Stimulated activated CD8-positive, alpha-beta memory T cell treated with anti-CD3 and anti-CD28 coated beads, Interleukin-12 subunit alpha, Interleukin-12 subunit beta, amount 100 ng/mL, for 4 hours (primary cell): ENCODE results near the gene SNX32.
"Not testable (repeated sequence)": the region's sequence is repeated elsewhere in the genome, so short reads cannot be mapped to it uniquely, and the experiment has no call there.

ENCODE experiments used
- DNase-seq: peaks from one replicate; pipeline ENCODE4 v3.0.0-alpha.2; 2020; ENCODE audit warnings: low read depth

The SNX32 gene

GRCh38 chr11:65886826-65887722 lies 53.3 kb downstream of the SNX32 start:
- DNase-seq = no peak

- DNase-seq = no peak
Observed at GRCh38 chr11:65887723-65888162, 54.0 kb downstream of the SNX32 start.

GRCh38 chr11:65888163-65888814 lies 54.5 kb downstream of the SNX32 start, which contains the start of gene FIBP:
TSS of gene FIBP (minus strand) at chr11:65888471. CDS start at chr11:65888418, 53 bp downstream.
- peak; percentile 92 for DNase-seq

GRCh38 chr11:65890324-65891218 lies 56.8 kb downstream of the SNX32 start, which contains the start of gene CCDC85B:
TSS of gene CCDC85B (plus strand) at chr11:65890673. CDS start at chr11:65890784, 111 bp downstream.
- peak; percentile 98 for DNase-seq

GRCh38 chr11:65891219-65892136 lies 57.7 kb downstream of the SNX32 start:
- DNase-seq = no peak

GRCh38 chr11:65892137-65892540 lies 58.4 kb downstream of the SNX32 start:
- DNase-seq = not testable (repeated sequence)

GRCh38 chr11:65892661-65893317 lies 59.0 kb downstream of the SNX32 start:
- no peak for DNase-seq

GRCh38 chr11:65894034-65894591 lies 60.4 kb downstream of the SNX32 start:
- DNase-seq = no peak

GRCh38 chr11:65895482-65895981 lies 61.8 kb downstream of the SNX32 start:
- no peak for DNase-seq

GRCh38 chr11:65896034-65896999 lies 62.6 kb downstream of the SNX32 start:
- no peak for DNase-seq

GRCh38 chr11:65897020-65897471 lies 63.3 kb downstream of the SNX32 start:
- no peak for DNase-seq

- DNase-seq = no peak
Observed at GRCh38 chr11:65898656-65899355, 65.0 kb downstream of the SNX32 start.

GRCh38 chr11:65899356-65900124 lies 65.8 kb downstream of the SNX32 start:
- peak; percentile 67 for DNase-seq

GRCh38 chr11:65900125-65900898 lies 66.5 kb downstream of the SNX32 start, which contains the start of gene FOSL1:
TSS of gene FOSL1 (minus strand) at chr11:65900388. CDS start at chr11:65900339, 49 bp downstream.
- DNase-seq = peak; percentile 91

- no peak for DNase-seq
Observed at GRCh38 chr11:65900899-65901180, 67.1 kb downstream of the SNX32 start.

GRCh38 chr11:65903068-65903481 lies 69.3 kb downstream of the SNX32 start:
- no peak for DNase-seq
